GM18861 (cell line): ENCODE measurements around the gene SLC17A9.
A peak's percentile ranks its signal among the peaks of the same experiment; 100 is the strongest.
"Not testable (repeated sequence)": the region's sequence is repeated elsewhere in the genome, so short reads cannot be mapped to it uniquely, and the experiment has no call there.

Experiments used
- ATAC-seq: cut with Tn5 transposase; IDR thresholded peaks from one replicate; pipeline ENCODE4 v1.9.1; 2021; ENCODE audit not compliant: unreplicated experiment

The SLC17A9 gene

DNA sequence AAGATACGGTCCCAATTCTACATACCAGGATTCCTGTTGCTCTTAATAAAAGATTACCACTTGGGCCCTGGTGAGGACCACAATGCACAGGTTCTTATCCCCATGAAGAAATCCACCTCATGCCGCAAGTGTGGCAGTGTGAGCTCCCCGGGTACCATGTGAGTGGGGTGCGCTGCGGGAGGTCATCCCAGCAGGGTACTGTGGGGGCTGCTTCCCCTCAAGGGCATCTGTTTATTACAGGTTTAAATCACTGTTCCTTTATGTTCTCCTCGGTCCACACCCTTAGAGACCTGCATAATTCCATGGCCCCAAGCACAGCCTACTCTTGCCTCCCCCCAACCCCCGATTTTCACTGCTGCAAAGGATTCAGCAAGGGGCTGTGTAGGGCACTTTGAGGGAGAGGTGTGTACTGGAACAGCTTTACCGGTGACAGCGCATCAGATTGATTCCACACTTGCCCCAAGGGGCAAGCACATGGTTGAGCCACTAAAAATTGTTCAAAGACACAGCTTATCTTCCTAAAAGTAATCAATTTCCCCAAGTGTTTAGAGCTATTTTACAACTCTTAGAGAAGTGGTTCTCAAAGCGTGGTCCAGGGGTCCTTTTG lies 32.4 kb upstream of the SLC17A9 start:
- ATAC-seq, result no peak

DNA sequence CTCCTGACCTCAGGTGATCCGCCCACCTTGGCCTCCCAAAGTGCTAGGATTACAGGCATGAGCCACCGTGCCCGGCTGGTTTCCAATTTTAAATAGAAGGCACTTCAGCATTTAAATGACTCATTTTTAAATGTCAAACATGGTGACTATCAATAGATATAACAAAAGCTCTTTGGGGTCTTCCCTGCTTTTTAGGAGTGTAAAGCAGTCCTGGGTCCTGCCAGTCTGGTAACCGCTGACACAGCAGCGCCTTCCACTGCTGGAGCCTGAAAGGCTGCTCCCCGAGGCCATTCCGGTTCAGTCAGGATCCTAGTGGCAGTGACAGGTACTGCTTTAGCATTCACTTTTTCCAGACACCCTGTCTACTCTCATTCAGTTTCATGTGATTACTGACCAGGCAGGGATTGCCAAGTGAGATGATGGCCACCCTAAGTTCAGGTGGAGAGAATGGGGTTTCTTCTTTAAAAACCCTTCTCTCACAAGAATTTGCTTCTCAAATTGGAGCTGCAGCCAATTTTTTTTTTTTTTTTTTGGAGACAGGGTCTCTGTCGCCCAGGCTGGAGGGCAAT lies 31.3 kb upstream of the SLC17A9 start:
- ATAC-seq, result no peak

DNA sequence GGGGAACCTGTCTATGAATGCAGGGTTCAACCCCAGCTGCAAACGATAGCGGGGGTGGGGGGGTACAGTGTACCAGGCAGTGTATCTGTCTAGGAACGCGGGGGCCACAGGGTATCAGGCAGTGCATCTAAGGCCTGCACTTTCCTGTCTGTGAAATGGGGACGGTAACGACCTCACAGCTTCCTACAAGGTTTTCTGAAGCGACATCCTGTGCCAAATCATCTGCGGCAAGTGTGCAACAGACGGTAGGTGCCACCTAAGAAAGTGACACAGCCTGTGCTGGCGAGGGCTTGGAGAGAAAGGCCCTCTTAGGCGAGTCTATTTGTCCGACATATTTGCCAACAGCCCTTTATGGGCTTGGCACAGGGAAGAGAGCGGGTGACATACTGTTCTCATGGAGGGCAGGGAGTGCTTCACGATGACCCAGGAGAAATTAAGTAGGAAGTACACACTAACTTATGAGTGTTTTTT lies 30.0 kb upstream of the SLC17A9 start:
- ATAC-seq, result no peak

DNA sequence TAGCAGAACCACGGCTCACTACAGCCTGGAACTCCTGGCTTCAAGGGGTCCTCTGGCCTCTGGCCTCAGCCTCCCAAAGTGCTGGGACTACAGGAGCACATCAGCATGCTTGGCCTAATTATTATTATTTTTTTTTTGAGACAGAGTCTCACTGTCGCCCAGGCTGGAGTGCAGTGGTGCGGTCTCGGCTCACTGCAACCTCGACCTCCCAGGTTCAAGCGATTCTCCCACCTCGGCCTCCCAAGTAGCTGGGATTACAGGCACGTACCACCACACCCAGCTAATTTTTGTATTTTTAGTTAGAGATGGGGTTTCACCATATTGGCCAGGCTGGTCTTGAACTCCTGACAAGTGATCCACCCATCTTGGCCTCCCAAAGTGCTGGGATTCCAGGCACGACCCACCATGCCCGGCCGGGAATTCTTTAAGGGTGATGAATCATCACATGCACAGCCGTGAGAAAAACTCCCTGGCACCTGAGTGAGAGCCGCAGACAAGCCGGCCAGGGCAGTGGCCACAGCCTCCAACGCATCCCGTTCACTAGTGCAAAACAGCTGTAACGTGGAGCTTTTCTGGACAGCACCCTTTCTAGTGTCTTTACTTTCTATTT lies 29.3 kb upstream of the SLC17A9 start:
- ATAC-seq, result not testable (repeated sequence)

DNA sequence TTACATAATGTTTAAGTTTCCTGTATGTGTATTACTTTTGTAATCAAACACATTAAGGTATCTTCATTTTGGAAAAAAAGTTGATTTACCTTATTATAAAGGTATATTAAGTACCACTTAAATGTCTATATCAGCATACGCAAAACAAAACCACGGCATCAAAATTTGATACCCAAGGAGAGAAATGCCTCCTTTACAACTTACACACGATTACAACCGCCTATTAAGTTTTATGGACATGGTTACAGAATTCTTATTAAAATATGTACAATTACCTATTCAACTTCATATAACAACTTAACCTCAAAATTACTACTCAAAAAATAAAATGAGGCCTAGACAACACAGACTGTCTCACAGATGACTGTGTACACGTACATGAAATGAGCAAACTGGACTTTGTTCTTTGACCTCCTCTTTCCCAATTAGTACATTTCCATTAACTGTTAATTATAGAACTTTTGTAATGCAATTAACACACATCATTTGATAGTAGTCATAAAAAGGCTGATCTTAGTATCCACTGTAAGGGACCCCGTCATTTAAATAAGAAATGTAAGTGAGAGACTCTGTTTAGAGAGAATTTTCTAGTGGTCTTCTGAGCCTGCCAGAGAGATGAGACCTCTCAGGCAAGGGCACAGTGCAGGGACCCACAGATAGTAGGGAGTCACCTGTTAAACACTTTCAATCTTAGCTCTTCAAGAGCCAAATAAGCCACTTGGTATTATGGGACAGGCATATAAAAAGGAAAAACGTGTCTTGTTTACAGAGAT lies 28.7 kb upstream of the SLC17A9 start:
- no peak for ATAC-seq

DNA sequence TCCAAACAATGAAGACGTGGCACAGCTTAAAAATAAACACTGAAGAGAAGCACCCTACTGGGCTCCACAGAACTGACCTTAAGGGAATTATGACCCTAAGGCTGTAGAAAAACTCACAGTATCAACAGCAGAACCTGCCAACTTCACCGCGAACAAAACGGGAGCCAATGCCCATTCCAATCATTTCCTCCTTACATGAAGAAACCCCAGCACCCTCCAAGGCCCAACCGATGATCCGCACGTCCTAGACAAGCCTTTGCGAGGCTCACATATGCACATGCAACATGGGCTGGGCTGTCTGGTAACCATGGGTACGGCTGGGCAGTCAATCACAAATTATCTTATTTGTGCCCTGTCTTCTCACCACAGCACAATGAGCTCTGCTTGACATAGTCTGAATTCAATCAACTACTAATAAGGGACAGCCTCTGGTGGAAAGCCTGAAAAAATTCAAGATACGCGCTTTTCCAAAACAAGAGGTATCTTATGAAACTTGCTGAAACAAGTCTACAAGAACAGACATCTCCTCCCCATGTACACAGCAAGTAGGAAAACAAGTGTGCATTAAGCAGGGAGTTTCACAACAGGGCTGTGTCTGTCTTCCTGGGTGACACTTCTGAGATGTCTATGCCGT lies 27.9 kb upstream of the SLC17A9 start:
- ATAC-seq, result no peak

DNA sequence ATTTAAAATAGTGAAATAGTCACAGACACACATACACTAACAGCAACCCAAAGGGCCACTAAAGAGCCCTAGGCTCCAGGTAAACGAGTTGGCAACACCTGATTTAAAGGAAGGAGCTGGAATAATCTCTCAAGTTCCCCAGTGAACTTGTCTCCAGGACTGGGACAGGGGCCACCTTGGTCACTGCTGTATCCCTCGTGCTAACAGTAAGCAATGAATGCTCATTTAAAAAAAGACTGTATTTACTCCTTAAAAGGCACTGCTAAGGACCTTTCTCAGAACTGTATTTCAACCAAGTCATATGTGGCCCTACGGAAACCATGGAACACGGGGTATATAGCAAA lies 27.5 kb upstream of the SLC17A9 start:
- ATAC-seq, result no peak

DNA sequence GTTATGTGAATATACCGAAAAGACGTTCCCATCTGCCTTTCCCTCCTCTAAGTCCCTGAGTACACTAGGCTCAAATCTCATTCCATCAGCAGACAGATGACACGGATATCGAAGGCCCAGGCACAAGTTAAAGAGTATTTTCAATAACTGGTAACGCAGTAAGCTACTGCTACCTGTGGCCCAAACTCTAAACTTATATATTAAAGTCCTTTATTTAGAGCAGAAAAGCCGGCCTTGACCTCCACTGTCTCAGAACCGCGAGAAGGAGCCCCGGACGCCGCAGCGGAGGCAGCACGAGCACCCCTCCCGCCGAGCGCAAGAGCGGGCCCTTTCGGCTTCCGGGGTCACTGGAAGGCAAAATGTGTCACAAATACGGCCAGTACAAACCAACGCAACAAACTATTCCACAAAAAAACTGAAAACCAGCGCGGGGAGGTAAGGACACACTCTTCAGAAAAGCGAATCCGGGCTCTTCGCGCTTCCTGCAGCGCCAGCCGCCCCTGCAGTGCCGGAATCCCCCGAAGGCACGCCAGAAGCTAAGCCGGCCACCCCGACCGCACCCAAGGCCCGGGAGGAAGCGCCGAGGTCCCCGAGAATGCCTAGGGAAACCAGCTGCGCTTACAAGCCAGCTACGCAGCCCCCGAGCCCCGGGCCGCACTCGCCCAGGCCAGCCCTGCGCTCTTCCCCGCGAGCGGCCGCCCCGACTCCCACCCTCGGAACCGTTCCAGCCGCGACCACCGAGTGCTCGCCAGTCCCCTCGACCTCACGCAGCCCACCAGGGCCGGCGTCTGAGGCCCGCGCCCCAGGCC lies 26.9 kb upstream of the SLC17A9 start:
- no peak for ATAC-seq

DNA sequence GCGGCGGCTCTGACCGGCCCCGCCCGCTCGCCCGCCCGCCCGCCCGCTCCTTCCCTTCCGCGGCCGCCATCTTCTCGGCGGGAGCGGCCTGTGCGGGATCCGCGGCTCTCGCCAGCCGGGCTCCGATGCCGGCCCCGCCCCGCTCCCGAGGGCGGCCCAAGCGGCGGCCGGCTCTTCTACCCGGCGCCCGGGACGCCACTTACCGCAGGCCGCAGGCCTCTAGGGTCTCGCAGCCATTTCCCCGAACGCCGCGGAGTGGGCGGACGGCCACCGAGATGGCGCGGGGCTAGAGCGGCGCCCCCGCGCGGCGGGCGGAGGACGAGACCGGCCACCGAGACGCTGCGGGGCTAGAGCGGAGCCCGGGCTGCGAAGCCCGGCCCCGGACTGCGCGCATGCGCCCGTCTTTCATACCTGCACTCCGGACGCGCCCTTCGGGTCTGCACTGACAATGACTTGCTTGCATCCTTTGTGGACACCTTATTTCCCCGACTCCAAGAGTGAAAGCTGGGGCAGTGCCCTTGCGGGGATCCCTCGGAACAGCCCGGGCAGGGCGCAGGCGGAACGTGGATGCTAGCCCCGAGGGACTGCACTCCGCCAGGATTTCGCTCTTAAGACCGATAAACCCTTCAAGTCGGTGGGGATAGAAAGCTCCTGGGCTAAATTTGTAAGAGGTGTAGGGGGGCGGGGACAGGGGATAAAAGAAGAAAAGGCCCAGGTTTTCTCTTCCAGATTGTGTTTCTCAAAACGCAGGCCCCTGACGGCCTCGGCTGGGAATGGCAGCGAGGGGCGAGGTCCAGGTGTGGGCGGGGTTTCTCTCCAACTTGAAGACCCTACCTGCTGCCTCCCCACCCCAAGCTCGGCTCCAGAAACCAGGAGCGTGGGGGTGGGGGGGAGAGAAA lies 26.0 kb upstream of the SLC17A9 start, which contains the start of gene DIDO1:
DIDO1 (minus strand) TSS at position 277 of the 899 bp plus-strand sequence.
- peak; percentile 81 for ATAC-seq

DNA sequence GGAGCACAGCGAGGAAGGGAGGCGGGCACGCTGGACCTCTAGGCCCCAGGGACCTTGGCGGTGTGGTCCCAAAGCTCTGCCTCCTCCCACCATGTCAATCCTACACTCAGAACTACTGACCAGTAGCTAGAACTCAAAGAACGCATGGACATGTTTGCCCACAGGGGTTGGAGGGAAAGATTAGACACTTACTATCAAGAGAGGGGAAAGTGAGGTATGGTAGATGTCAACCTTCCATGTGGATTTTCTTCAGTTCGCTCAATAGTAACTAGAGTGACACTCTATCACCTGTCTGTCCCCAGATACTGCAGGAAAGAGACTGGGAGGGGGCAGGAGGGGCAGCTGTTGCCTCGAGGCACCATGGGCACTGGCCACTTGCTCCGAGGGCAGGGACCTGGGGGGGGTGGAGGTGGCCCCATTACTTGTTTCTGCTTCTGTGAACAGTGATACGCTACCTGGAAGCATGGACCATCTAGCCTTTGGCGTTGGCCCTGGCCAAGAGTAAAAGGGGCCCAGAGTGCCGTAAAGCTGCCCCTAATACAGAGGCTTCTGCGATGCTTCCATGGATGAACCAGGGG lies 25.3 kb upstream of the SLC17A9 start:
- no peak for ATAC-seq

DNA sequence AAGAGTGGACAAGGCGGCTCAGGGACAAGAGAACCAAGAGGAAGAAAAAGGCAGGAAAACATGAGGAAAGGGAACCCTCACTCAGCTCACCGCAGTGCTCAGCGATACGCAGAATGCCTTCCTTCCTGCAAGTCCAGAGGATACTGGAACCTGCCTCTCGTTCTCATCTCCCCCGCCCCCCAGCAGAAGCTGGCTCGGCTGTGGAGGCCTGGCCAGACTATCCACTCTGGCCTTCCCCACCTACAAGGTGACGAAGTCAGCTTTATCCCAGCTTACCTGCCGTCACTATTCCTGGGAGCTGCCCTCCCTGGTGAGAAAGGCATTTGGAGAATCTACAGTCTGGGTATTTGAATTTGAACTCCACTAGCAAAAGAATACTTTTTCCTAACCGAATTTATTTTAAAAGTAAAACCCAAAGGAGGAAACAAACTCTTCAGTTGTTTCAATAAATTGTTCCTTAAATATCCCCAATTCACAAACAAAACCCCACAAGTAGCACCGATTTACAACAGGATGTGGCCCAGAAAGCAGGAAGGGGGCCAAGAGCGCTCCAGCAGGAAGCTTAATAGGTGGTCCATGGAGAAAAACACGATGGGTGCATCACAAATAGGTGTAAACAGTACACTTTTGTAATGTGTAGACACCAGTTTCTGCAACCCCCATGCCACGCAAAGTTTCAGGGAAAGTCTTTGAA lies 24.1 kb upstream of the SLC17A9 start:
- no peak for ATAC-seq

DNA sequence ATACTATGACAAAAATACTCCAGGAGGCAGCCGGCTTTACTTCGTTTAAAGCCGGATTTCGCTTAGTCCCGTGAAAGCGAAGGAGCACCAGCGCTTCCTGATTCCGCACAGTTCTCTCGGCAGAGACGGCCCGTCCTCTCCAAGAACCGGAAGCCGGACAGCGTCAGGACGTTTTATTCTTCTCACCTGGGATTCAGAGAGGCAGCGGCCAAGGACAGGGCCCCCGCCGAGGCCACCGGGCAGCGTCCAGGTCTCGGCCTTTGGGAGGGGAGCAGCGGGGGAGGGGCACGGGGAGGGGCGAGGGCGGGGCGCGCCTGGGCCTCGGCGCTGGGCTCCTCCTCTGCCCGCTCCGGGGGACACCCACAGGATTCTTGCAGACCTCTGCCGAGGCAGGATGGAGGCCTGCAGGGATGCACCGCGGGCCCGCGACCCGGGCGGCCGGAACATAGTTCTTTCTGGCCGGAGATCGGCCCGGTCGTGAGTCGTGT lies 23.4 kb upstream of the SLC17A9 start:
- no peak for ATAC-seq

DNA sequence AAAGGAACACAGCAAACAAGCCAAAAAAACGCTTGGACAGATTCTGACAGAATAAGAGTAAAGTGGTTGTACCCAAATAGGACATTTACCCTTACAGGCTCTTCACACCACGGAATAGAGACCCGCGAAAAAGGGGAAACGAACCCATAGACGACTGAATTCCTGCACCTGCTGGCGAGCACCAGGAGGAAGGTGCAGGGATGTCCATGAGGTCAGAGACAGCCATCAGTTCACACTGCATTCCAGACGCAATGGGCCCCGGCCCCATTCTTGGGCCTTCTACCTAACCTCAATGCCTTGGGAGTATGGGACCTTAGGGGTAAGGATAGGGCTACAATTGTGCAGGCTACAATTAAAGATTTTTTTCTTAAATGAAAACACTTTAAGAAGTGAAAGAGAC lies 21.0 kb upstream of the SLC17A9 start:
- no peak for ATAC-seq

DNA sequence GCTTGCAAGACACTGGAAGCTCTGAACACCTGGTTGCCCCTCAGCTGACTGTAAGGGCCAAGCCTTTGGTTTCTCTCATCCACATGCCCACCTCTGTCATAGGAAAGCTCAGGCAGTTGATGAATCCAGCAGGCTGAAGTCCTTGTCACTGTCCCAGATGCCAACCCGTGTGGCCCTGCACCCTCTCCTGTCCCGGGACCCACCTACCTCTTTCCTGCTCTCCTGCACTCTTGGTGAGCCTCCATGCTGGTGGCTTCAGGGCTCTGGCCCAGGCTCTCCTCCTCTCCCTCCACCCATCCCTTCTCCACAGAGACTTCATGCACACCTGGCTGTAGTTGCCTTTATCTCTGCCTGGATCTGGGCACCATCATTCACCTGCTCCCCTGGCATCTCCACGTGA lies 18.5 kb upstream of the SLC17A9 start:
- no peak for ATAC-seq

DNA sequence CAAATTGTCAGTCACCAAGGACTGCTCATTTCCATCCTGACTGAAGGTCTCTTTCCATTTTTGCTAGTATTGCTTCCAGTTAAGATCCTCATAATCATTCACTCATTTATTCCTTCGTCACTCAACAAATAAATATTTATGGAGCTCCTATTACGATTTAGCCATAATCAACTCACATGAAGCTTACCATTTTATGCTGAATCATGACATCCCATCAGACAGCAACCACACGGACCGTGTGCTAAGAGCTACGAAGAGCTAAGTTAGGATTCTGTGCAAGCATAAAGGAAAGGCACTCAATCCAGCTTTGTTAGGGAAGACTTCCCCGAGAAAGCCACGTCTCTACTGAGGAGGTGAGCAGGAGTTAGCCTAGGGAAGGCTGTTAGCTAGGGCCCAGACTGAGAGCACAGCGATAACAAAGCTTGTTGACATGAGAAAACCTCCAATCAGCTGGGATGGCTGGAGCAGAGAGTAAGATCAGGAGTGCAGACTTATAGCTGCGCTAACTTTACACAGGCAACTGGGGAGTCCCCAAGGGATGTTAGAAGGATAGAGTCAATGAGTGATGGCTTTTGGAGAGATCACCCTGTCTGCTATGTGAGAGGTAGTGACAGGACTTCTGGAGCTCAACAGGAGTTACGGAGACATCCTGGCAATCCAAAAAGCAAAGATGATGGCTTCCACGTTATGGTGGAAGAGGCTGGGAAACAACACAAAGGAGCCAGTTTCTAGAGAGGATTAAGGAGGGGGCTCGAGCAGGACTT lies 17.1 kb upstream of the SLC17A9 start:
- no peak for ATAC-seq

DNA sequence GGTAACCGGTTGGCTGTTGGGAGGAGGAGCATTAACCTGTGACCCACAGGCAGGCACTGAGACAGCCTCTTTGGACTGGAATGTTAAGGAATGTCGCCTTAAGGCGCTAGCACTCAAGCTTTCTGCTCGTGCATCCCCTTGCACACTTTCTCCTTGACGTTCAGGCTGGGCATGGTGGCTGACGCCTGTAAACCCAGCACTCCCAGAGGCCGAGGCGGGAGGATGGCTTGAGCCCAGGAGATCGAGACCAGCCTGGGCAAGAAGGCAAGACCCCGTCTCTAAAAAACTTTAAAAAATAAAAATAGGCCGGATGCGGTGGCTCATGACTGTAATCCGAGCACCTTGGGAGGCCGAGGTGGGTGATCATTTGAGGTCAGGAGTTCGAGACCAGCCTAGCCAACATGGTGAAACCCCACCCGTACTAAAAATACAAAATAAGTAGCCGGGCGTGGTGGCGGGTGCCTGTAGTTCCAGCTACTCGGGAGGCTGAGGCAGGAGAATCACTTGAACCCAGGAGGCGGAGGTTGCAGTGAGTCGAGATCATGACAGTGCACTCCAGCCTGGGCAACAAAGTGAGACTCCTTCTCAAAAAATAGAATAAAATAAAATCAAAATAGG lies 16.4 kb upstream of the SLC17A9 start:
- no peak for ATAC-seq
